VCaP (cell line): ENCODE data around the gene SCFD2.

Experiments
- H3K27ac ChIP-seq: fragments of 450-650 bp; 2 replicates; pipeline ENCODE4 v1.5.1; 2017
- TF ChIP-seq, protein P1 (sequence below): fragments of 450-650 bp; conservative IDR thresholded peaks from 2 replicates; pipeline ENCODE4 v1.5.1; 2017; ENCODE audit warnings: mild to moderate bottlenecking, moderate library complexity

The SCFD2 gene

DNA sequence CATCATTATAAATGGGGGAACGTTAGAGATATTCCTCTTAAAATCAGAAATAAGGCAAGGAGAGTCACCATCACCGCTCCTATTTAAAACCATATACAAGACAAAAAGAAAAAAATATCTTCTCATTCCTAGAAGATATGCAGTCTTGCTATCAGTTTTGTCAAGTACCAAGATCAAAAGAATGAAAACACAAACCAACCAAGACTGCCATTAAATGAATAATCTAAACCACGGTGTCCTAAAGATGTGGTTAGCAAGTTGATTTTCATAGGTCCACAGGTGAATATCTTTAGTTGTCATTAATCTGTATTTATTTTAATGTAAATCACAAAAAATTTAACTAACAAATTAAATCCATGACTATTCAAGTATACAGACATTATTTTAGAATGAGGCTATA, 39.3 kb downstream of the SCFD2 start:
- TF ChIP-seq, protein P1, sequence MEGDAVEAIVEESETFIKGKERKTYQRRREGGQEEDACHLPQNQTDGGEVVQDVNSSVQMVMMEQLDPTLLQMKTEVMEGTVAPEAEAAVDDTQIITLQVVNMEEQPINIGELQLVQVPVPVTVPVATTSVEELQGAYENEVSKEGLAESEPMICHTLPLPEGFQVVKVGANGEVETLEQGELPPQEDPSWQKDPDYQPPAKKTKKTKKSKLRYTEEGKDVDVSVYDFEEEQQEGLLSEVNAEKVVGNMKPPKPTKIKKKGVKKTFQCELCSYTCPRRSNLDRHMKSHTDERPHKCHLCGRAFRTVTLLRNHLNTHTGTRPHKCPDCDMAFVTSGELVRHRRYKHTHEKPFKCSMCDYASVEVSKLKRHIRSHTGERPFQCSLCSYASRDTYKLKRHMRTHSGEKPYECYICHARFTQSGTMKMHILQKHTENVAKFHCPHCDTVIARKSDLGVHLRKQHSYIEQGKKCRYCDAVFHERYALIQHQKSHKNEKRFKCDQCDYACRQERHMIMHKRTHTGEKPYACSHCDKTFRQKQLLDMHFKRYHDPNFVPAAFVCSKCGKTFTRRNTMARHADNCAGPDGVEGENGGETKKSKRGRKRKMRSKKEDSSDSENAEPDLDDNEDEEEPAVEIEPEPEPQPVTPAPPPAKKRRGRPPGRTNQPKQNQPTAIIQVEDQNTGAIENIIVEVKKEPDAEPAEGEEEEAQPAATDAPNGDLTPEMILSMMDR: no peak
- H3K27ac ChIP-seq: no peak overlapping the region

DNA sequence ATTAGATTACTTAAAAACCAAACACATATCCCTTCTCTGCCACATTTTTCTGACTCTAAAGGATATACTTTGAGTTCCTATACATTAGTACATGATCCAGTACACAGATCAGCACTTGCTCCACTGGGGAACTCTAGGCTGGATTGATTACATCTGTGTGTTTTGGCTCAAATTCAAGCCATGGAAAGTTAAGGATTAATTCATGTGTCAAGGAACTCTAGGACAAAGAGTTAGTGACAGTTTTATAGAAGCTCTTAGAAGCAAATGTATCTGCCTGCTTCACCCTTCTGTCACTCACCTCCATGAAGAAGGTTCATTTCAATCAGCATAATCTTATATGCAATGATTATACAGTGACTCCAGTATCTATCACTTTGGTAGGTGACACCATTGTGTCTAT, 43.2 kb downstream of the SCFD2 start:
- peak overlapping the region; percentile 64 for H3K27ac ChIP-seq
- TF ChIP-seq, protein P1: no peak

DNA sequence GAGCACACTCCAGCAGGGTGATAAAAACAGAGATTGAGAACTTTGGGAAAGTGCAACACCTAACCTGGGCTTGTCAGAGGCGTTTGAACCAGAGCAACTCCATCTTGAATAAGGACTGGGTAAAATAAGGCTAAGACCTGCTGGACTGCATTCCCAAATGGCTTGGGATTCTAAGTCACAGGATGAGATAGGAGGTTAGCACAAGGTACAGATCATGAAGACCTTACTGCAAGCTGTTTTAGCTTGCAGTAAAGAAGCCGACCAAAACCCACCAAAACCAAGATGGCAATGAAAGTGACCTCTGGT, 43.9 kb downstream of the SCFD2 start:
- TF ChIP-seq, protein P1: no peak
- peak overlapping the region; percentile 64 for H3K27ac ChIP-seq

DNA sequence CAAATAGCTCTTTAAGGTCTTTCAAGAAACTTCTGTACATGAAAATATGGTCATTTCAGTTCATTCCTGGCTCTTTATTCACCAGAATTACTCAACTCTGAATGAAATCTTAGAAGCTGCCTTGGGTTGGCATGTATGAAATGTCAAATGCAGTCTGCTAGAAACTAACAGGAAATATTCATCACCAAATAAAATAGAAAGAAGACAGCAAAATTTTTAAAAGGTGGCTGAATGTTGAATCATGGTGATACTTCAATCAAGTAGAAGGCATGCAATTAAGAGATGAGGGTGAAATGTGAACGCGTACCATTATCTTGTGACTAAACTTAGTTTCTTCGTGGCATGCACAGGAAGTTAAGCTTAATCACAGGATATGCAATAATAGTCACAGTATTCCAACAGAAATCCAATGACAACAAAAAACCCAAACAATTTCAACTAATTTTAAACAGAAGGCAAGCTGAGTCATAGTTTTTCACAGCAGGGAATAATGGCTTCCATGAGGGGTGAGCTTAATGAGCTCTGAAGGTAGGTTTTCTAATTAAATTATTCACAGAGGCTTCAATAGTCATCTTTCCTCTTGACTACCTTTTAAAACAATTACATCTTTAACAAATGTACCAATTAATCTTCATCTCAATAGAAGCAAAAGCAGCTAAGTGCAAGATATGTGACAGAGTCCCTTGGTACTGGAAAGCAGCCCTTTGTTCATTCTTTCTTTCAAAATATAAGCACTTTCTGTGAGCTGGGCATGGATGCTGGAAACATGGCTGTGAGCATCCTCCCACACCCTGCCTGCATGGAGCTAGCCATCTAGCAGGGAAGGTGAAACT, 44.5 kb downstream of the SCFD2 start:
- TF ChIP-seq, protein P1: no peak
- peak overlapping the region; percentile 64 for H3K27ac ChIP-seq

DNA sequence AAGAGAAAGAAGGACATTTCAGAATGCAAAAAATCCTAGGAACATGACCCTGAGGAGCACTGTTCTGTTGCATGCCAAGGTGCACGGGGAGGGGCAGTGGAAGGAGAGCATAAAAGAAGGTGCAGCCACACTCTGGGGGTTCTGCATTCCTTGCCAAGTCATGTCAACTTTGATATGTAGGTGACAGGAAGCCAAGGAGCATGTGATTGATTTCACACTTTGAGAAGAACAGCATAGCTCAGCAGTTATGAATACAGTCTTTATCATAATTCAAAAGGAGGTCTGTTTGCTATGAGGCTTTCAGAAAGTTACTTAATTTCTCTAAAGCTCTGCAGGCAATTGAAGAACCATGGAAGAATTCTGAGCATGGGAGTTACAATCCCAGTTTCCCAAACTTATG, 50.6 kb downstream of the SCFD2 start:
- no peak overlapping the region for H3K27ac ChIP-seq
- TF ChIP-seq, protein P1: no peak

DNA sequence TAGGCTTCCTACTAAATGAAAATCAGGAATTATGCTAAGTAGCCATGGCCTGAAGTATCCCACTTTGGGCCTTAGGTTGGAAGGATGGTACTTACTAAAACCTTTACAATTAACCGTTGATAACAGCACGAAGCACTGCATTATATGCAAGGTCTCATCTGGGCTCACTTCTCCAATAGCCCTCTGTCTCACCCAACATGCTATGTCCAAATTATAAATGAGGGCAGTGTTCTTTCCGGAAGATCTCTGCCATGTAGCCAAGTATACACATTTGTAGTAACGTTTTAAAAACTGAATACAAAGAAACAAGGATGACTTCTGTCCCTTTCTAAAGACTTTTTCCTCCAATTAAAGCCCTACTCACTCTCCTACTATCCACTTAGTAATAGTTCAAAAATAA, 51.6 kb downstream of the SCFD2 start:
- H3K27ac ChIP-seq: no peak overlapping the region
- TF ChIP-seq, protein P1: no peak

GRCh38 chr4:53313510-53313909, 52.4 kb downstream of the SCFD2 start:
- TF ChIP-seq, protein P1: peak; percentile 84
- no peak overlapping the region for H3K27ac ChIP-seq
